HG03571 (cell line): ENCODE results near the gene CFC1.
"Not testable (repeated sequence)": the region's sequence is repeated elsewhere in the genome, so short reads cannot be mapped to it uniquely, and the experiment has no call there.

Experiments
- ATAC-seq: cut with Tn5 transposase; IDR thresholded peaks from one replicate; pipeline ENCODE4 v1.9.1; 2021; ENCODE audit not compliant: unreplicated experiment

CFC1 gene

DNA sequence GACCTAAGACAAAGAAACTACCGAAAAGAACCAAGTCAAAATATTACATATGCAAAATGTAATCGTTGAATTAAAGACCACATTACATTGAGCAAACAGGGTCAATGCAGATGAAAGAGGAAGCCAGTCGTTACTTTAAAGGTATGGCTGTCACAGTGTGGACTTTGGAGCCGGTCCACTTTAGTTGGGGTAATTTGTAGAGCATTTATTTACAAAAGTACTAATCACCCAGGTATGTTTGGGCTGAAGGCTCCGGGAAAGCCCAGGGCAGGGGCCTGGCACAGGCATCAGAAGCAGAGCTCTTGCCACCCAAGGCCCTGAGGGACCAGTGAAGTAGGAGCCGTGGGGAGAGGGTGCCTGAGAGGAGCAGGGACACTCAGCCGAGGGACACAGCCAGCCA lies 15.8 kb downstream of the CFC1 start:
- ATAC-seq = not testable (repeated sequence)

DNA sequence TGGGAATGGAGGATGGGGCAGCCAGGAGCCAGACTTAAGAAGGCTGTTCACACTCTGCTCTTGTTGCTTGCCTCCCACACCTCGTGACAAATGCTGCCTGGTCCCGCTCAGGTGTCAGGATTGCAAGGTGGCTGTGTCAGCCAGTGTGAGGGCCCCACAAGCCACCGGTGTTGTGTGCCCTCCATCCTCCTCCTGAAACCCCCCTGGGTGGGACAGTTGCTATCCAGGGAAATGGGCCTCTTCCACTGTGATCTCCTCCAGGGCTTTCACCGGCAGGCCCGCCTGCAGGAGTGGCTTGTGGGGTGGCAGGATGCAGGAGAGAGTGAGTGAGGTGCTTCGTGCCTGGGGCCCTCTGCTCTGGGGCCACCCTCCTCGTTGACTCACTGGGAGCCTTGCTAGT lies 16.4 kb downstream of the CFC1 start:
- ATAC-seq = not testable (repeated sequence)

DNA sequence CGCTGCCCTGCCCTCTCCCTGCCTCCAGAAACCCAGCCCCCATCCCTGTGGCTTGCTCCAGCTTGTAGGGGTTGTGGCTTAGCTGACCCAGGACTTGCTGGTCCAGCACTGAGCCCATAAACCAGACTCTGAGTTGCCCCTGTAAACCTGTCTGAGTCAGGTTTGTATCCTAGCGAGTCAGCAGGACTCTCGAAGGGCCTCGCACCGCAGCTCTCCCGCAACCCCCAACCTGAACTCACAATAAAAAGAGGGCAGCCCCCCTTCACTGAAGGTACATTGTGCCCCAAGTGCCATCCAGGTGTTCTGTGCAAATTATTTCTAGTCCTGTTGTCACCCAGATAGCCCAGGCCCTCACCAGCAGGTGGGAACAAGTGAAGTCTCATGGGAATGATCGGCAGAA lies 17.9 kb downstream of the CFC1 start:
- not testable (repeated sequence) for ATAC-seq

DNA sequence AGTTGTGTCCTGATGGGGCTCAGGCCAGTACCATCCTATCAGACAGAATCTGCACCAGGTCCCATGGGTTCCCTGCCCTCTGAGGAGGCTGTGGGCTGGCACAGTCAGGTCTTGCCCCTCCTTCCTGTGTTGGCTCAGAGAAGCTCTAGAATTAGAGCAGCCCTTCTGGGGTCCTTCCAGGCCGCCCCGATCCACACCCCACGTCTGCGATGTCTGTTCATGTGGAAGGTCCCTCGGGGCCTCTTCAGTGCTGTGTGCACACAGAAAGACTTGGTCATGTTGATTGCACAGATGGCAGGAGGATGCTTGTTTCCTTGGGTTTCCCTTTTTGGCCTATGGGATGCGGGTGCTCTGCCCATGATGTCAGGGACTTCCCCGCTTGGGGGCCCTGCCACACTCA lies 20.3 kb downstream of the CFC1 start:
- not testable (repeated sequence) for ATAC-seq

DNA sequence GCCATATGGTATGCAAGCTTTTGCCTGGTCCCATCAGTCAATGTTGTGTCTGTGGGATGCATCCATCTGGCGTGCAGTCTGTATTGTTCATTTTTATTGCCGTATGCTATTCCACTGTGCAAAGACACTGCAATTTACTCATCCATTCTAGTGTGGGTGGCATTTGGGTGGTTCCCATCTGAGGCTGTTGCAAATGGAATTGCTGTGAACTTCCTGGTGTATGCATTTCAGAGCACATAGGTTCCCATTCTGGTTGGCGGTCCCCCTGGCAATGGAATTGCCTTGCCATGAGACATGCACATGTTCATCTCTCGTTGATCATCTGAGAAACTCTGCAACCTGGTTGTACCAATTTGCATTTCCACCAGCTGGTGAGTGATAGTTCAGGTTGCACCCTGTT lies 21.8 kb downstream of the CFC1 start:
- not testable (repeated sequence) for ATAC-seq

DNA sequence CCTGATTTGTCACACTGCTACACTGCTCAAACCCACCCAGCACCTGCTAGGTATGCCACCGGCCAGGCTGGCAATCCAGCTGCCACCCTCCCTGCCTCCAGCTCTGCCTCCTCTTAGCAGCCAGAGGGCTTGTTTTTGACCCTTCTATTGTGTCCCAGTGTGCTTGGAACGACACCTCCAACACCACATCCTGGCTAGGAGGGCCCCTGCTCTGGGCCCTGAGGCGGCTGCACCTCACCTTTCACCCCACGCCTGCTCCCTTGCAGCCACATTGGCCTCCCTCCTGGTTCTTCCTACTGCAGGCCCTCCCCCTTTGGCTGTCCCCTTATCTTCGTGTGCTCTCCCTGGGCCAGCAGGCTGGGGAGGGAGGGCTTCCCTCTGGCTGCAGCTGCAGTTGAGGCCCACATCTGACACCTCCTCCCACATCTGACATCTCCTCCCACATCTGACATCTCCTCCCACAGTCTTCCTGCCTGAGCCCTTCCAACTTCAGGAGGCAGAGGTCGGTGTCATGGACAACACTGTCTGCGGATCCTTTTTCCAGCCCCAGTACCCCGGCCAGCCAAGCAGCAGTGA lies 23.1 kb downstream of the CFC1 start:
- not testable (repeated sequence) for ATAC-seq

DNA sequence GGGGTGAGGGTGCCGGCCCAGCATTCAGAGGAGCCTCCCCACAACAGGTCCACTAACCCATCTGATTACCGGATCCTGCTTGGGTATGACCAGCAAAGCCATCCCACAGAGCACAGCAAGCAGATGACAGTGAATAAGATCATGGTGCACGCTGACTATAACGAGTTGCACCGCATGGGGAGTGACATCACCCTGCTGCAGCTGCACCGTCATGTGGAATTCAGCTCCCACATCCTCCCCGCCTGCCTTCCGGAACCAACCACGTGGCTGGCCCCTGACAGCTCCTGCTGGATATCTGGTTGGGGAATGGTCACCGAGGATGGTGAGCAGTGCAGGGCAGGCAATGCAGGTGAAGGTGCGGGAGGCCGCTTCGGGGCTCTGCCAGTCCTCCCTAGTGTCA lies 25.1 kb downstream of the CFC1 start:
- not testable (repeated sequence) for ATAC-seq

DNA sequence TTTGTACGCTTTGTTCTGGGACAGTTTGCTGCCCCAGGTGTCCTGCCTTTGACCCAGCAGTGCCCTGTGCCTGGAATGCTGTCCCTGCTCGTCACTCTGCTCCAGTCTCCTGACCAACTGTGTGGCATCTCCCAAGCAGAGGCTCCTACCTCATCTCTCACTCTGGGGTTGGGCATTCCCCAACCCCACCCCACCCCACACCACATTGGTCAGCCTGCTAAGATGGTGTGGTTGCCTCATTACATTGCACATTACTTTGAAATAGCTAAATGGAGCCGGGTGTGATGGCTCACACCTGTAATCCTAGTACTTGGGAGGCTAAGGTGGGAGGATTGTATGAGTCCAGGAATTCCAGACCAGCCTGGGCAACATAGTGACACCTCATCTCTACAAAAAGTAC lies 27.4 kb downstream of the CFC1 start:
- not testable (repeated sequence) for ATAC-seq

DNA sequence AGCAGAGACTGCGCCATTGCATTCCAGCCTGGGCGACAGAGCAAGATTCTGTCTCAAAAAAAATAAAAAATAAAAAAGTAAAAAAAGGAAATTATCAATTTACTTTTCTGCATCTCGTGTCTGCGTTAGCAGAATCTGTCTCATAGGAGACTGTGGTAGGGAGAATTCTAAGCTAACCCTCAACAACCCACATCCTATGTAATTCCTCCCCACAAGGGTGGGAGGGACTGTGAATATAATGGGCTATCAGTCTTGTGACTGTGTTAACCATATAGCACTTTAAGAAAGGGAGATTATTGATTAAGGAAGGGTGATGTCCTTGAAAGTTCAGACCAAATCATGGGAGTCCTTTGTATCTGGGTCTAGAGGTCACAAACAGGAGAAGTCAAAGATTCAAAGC lies 33.2 kb downstream of the CFC1 start:
- not testable (repeated sequence) for ATAC-seq

DNA sequence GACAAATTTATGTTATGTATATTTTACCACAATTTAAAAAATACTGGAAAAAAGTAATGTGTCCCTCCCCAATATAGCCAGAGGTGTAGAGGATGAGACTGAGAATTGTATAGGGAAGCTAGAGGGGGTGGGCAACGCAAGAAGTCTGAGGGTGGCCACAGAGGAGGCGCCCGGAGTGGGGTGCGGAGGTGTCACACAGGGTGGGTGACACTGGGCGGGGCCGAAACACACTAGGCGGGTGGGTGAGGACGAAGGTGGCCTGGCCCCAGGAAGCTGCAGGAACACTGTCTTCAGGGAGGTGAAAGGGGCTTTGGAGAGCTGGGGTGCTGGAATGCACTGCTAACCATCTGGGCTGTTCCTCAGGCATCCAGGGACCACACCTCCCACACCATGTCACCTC lies 42.9 kb downstream of the CFC1 start:
- ATAC-seq = not testable (repeated sequence)

DNA sequence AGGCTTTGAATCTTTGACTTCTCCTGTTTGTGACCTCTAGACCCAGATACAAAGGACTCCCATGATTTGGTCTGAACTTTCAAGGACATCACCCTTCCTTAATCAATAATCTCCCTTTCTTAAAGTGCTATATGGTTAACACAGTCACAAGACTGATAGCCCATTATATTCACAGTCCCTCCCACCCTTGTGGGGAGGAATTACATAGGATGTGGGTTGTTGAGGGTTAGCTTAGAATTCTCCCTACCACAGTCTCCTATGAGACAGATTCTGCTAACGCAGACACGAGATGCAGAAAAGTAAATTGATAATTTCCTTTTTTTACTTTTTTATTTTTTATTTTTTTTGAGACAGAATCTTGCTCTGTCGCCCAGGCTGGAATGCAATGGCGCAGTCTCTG lies 45.2 kb downstream of the CFC1 start:
- not testable (repeated sequence) for ATAC-seq

DNA sequence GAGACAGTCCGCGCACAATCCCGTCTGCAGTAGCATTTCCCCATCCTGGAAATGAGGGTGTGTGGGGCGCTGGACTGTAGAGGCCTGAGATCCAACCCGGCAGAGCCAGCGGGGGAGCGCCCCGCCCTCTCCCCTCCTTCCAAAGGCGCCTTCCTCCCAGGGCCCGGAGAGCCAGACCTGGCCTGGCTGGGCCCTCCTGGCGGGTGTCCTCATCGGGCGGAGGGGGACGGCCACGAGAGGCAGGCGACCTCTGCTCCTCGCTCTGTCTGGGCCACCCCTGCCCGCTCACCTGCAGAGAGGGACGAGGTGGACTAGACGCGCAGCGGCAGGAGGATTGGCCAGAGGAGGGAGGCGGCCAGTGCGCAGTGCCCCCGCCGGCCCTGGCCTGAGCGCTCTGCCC lies 49.9 kb downstream of the CFC1 start:
- ATAC-seq = not testable (repeated sequence)

DNA sequence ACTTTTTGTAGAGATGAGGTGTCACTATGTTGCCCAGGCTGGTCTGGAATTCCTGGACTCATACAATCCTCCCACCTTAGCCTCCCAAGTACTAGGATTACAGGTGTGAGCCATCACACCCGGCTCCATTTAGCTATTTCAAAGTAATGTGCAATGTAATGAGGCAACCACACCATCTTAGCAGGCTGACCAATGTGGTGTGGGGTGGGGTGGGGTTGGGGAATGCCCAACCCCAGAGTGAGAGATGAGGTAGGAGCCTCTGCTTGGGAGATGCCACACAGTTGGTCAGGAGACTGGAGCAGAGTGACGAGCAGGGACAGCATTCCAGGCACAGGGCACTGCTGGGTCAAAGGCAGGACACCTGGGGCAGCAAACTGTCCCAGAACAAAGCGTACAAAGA lies 51.0 kb downstream of the CFC1 start:
- ATAC-seq = not testable (repeated sequence)

DNA sequence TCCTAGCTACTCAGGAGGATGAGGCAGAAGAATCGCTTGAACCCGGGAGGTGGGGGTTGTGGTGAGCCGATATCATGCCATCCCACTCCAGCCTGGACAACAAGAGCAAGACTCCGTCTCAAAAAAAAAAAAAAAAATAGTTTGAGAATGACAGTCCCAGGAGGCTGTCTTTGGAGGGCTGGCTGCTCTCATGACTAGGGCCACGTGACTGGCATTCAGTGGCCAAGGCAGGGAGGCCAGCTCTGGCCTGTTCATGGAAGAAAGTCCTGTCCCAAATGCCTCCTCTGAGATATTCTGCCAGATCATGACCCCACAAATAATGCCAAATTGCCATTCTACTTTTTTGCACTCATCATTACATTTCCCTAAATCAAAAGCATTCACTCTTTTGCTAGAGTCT lies 54.4 kb downstream of the CFC1 start:
- ATAC-seq = not testable (repeated sequence)

DNA sequence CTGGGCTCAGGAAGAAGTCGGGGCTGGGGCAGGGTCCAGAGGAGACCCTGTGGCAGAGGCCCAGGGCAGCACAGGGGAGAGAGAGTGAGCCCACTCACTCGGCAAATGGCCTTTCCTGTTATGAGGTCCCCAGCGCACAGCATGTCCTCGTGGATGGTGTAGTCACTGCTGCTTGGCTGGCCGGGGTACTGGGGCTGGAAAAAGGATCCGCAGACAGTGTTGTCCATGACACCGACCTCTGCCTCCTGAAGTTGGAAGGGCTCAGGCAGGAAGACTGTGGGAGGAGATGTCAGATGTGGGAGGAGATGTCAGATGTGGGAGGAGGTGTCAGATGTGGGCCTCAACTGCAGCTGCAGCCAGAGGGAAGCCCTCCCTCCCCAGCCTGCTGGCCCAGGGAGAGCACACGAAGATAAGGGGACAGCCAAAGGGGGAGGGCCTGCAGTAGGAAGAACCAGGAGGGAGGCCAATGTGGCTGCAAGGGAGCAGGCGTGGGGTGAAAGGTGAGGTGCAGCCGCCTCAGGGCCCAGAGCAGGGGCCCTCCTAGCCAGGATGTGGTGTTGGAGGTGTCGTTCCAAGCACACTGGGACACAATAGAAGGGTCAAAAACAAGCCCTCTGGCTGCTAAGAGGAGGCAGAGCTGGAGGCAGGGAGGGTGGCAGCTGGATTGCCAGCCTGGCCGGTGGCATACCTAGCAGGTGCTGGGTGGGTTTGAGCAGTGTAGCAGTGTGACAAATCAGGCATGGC lies 55.4 kb downstream of the CFC1 start:
- ATAC-seq = not testable (repeated sequence)

DNA sequence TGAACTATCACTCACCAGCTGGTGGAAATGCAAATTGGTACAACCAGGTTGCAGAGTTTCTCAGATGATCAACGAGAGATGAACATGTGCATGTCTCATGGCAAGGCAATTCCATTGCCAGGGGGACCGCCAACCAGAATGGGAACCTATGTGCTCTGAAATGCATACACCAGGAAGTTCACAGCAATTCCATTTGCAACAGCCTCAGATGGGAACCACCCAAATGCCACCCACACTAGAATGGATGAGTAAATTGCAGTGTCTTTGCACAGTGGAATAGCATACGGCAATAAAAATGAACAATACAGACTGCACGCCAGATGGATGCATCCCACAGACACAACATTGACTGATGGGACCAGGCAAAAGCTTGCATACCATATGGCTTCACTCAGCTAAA lies 56.6 kb downstream of the CFC1 start:
- not testable (repeated sequence) for ATAC-seq
